Esophagus (tissue), 2 donors: ENCODE data around the gene LRRC4C. TPM values are rescaled to one million over a fixed set of nuclear protein-coding genes. Genes with fewer than 3 reads are reported as not detected.

Source experiments
- H3K27ac ChIP-seq, 2 donors: one replicate each; pipeline ENCODE4 v1.5.1; 2013; ENCODE audit warnings: low read depth in 2 of 2, mild to moderate bottlenecking in 2 of 2, inconsistent platforms in 1 of 2, low read length in 1 of 2, moderate library complexity in 1 of 2
- H3K27me3 ChIP-seq, 2 donors: one replicate each; pipeline ENCODE4 v1.6.1; 2013; ENCODE audit warnings: low read length in 2 of 2, control low read depth in 1 of 2, mild to moderate bottlenecking in 1 of 2; ENCODE audit not compliant: insufficient read depth in 2 of 2, control insufficient read depth in 1 of 2
- H3K36me3 ChIP-seq, 2 donors: one replicate each; pipeline ENCODE4 v1.6.1; 2013; ENCODE audit warnings: low read length in 1 of 2; ENCODE audit not compliant: control insufficient read depth in 2 of 2, insufficient read depth in 2 of 2
- H3K4me1 ChIP-seq, 2 donors: one replicate each; pipeline ENCODE4 v1.6.1; 2013; ENCODE audit warnings: low read length in 1 of 2; ENCODE audit not compliant: control insufficient read depth in 2 of 2, insufficient read depth in 2 of 2
- H3K4me3 ChIP-seq, 2 donors: one replicate each; pipeline ENCODE4 v1.5.1; 2013; ENCODE audit warnings: low read length in 2 of 2, mild to moderate bottlenecking in 2 of 2, low read depth in 1 of 2, moderate library complexity in 1 of 2
- H3K9me3 ChIP-seq, 2 donors: one replicate each; pipeline ENCODE4 v1.6.1; 2013; ENCODE audit warnings: mild to moderate bottlenecking in 2 of 2, low read depth in 1 of 2, low read length in 1 of 2, moderate library complexity in 1 of 2; ENCODE audit not compliant: control insufficient read depth in 2 of 2, insufficient read depth in 1 of 2
- WGBS, 2 donors: extraction: QIAGEN DNeasy Blood & Tissue Kit; methylation state at CpG; one replicate each; pipeline ENCODE4 v1.1.7; 2013; 5-methylcytosine and 5-hydroxymethylcytosine counted together
- polyA plus RNA-seq, 2 donors: library from polyadenylated mRNA; stranded (reverse); fragments of 200-250 nt; gene quantifications; one replicate each; pipeline ENCODE4 v1.2.3, GENCODE V29; 2013
- donor health status: healthy with polysubstance abuse.
- donor health status: Bipolar disorder and iron deficiency.

The LRRC4C gene
- polyA plus RNA-seq, 2 donors, result 0.04 to 0.12 TPM

GRCh38 chr11:40094954-40095353 is 1364.5 kb downstream of the LRRC4C start:
- 43 to 58% methylated on average over 2 of the region's 2 CpGs for WGBS, 2 donors
- H3K4me1 ChIP-seq, result no peaks in the 10 kb centered on the region
- H3K9me3 ChIP-seq, result no peaks in the 10 kb centered on the region
- no peaks in the 10 kb centered on the region for H3K27me3 ChIP-seq
- H3K27ac ChIP-seq, result no peak overlapping the region
- no peaks in the 10 kb centered on the region for H3K36me3 ChIP-seq
- H3K4me3 ChIP-seq, result no peak overlapping the region

GRCh38 chr11:40080434-40080833 is 1379.0 kb downstream of the LRRC4C start:
- WGBS, 2 donors, result 73 to 75% methylated on average over 7 of the region's 7 CpGs
- H3K36me3 ChIP-seq, result no peaks in the 10 kb centered on the region

More at GRCh38 chr11:40080434-40080833, 1379.0 kb downstream of the LRRC4C start:
- Histone ChIP-seq H3K9me3 (peaks cover 0 to 2% of the 10 kb centered on the region in 2 donors), H3K4me3 (no peak overlapping the region), H3K27me3 (no peaks in the 10 kb centered on the region), H3K27ac (no peak overlapping the region), H3K4me1 (no peaks in the 10 kb centered on the region)
